Mammary epithelial cell (primary cell): ENCODE data around the gene KMT2B.

ENCODE experiments used
- CTCF ChIP-seq, 2 donors: IDR thresholded peaks in 1 of 2; conservative IDR thresholded peaks in 1 of 2; 2 replicates each; pipeline ENCODE4 v1.5.1; 2011 to 2012; ENCODE audit warnings: inconsistent platforms in 2 of 2, low read length in 2 of 2, mild to moderate bottlenecking in 2 of 2, control low read depth in 1 of 2, low read depth in 1 of 2; ENCODE audit not compliant: insufficient read depth in 1 of 2; ENCODE audit errors: extremely low read depth in 1 of 2
- EZH2 ChIP-seq: IDR thresholded peaks from 2 replicates; pipeline ENCODE4 v1.6.1; 2012; ENCODE audit warnings: low read length, inconsistent platforms, borderline replicate concordance

DNA sequence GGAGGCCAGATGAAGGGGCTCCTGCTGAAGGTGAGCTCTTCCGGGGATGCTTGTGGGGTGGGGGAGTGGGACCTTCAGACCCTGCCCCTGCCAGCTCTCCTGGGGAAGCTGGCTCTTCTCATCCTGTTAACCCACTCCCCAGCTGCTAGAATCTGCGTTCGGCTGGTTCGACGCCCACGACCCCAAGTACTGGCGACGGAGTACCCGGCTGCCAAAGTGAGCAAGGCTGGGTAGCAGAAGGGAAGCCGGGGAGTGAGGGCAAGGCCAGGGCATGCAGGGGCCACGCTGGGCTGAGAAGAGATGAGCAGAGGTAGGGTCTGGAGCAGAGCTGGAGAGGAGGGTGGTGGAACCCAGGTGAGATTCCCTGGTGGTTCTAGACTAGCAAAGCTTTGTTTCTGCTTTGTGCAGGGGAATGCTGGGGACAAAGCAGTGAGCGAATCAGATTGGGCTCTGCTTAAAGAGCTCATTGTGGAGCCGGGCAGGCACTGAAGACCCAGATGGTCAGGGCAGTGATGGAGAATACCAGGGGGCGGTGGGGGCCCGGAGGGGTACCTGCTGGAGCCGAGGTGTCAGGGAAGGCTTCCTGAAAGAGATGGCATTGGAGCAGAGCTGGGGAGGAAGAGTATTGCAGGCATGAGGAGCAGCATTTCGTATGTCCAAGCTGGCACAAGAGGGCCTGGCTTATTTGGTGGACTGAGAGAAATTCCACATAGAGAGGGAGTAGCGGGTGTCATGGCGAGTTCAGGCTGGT is 10.3 kb downstream of the KMT2B start:
- TF ChIP-seq CTCF (conservative IDR thresholded peaks at IDR 0.05 in 1 of 2, IDR thresholded peaks at IDR 0.05 in 1 of 2; ENCODE audit: extremely low read depth in 1 of 2, insufficient read depth in 1 of 2, low read depth in 1 of 2, low read length in 2 of 2) = no peak
- TF ChIP-seq EZH2 = no peak
